HEK293 (cell line): Measurements from ENCODE around the gene MMAB.

Source experiments
- YY1 ChIP-seq: fragments of 450-650 bp; formaldehyde crosslinking; IDR thresholded peaks from 2 replicates; pipeline ENCODE4 v1.5.1; 2018; ENCODE audit warnings: missing biosample characterization, missing genetic modification characterization
- ZBTB21 ChIP-seq: fragments of 450-650 bp; formaldehyde crosslinking; IDR thresholded peaks from 2 replicates; pipeline ENCODE4 v1.5.1; 2017; ENCODE audit warnings: missing biosample characterization, missing genetic modification characterization
- ZBTB8A ChIP-seq: fragments of 450-650 bp; formaldehyde crosslinking; IDR thresholded peaks from 2 replicates; pipeline ENCODE4 v1.5.1; 2016; ENCODE audit warnings: missing biosample characterization, missing genetic modification characterization
- ZNF132 ChIP-seq: fragments of 450-650 bp; formaldehyde crosslinking; IDR thresholded peaks from 2 replicates; pipeline ENCODE4 v1.5.1; 2017; ENCODE audit warnings: missing biosample characterization, missing genetic modification characterization, borderline replicate concordance
- ZNF416 ChIP-seq: fragments of 450-650 bp; formaldehyde crosslinking; IDR thresholded peaks from 2 replicates; pipeline ENCODE4 v1.5.1; 2016; ENCODE audit warnings: missing biosample characterization, missing genetic modification characterization
- TF ChIP-seq, protein P1 (sequence below): fragments of 450-650 bp; formaldehyde crosslinking; IDR thresholded peaks from 2 replicates; pipeline ENCODE4 v1.5.1; 2016; ENCODE audit warnings: missing biosample characterization, missing genetic modification characterization
- TF ChIP-seq, protein P2 (sequence below): fragments of 450-650 bp; formaldehyde crosslinking; IDR thresholded peaks from 2 replicates; pipeline ENCODE4 v1.5.0; 2017; ENCODE audit warnings: missing biosample characterization, missing genetic modification characterization, borderline replicate concordance
- TF ChIP-seq, protein P3 (sequence below): fragments of 450-650 bp; formaldehyde crosslinking; IDR thresholded peaks from 2 replicates; pipeline ENCODE4; 2016; ENCODE audit warnings: missing biosample characterization, missing genetic modification characterization
- TF ChIP-seq, protein P4 (sequence below): IDR thresholded peaks from 2 replicates; pipeline ENCODE4 v1.6.1; 2011; ENCODE audit warnings: mild to moderate bottlenecking, low read depth, low read length, borderline replicate concordance

DNA sequence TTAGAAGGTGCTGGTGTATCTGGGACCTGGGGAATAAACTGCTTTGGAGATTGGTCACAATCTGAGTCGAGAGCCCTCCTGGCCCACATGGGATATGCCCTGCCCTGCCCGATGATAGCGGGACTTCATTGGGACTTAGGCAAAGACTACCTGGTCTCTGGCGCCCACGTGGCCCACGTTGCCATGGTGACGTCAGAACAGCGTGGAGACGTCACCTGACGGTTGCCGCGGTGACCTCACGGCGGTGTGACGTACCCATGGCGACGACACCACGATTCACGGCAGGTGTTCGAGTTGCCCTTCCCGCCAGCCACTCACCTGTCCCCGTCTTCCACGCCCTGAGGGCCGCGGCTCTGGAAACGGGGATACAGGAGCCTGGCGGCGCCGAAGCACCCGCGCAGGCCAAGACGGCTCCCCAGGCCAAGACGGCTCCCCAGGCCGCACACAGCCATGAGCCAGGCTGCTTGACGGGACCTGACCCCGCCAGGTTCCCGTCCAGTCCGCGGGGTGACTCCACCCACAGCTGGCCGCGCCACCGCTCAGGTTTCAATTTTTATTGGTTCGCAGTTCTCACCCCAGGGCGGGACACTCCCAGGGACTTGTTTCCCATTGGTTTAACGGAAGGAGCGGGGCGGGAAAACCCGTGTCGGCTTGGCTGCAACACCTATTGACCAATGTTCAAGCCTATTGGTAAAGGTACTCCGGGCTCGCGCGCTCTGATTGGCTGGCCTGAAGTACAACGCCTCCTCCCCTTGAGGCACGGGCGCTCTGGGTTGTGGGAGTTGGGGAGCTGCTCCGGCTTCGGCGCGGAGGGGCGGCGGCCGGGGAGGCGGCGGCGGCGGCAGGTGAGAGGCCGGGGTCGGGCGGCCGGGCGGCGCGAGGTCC, at the start of gene MMAB, which contains the start of gene MVK:
- TF ChIP-seq YY1 (peak; percentile 89), ZBTB8A (tag by site-specific recombination) (peak; percentile 63), ZBTB21 (peak; percentile 100), ZNF132 (tag by site-specific recombination) (no peak), ZNF416 (tag by site-specific recombination) (no peak)
- TF ChIP-seq, protein P1, sequence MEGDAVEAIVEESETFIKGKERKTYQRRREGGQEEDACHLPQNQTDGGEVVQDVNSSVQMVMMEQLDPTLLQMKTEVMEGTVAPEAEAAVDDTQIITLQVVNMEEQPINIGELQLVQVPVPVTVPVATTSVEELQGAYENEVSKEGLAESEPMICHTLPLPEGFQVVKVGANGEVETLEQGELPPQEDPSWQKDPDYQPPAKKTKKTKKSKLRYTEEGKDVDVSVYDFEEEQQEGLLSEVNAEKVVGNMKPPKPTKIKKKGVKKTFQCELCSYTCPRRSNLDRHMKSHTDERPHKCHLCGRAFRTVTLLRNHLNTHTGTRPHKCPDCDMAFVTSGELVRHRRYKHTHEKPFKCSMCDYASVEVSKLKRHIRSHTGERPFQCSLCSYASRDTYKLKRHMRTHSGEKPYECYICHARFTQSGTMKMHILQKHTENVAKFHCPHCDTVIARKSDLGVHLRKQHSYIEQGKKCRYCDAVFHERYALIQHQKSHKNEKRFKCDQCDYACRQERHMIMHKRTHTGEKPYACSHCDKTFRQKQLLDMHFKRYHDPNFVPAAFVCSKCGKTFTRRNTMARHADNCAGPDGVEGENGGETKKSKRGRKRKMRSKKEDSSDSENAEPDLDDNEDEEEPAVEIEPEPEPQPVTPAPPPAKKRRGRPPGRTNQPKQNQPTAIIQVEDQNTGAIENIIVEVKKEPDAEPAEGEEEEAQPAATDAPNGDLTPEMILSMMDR (tag by site-specific recombination): no peak
- TF ChIP-seq, protein P2, sequence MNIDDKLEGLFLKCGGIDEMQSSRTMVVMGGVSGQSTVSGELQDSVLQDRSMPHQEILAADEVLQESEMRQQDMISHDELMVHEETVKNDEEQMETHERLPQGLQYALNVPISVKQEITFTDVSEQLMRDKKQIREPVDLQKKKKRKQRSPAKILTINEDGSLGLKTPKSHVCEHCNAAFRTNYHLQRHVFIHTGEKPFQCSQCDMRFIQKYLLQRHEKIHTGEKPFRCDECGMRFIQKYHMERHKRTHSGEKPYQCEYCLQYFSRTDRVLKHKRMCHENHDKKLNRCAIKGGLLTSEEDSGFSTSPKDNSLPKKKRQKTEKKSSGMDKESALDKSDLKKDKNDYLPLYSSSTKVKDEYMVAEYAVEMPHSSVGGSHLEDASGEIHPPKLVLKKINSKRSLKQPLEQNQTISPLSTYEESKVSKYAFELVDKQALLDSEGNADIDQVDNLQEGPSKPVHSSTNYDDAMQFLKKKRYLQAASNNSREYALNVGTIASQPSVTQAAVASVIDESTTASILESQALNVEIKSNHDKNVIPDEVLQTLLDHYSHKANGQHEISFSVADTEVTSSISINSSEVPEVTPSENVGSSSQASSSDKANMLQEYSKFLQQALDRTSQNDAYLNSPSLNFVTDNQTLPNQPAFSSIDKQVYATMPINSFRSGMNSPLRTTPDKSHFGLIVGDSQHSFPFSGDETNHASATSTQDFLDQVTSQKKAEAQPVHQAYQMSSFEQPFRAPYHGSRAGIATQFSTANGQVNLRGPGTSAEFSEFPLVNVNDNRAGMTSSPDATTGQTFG (tag by site-specific recombination): no peak; the same call in 1 of the 2 replicates
- TF ChIP-seq, protein P3, sequence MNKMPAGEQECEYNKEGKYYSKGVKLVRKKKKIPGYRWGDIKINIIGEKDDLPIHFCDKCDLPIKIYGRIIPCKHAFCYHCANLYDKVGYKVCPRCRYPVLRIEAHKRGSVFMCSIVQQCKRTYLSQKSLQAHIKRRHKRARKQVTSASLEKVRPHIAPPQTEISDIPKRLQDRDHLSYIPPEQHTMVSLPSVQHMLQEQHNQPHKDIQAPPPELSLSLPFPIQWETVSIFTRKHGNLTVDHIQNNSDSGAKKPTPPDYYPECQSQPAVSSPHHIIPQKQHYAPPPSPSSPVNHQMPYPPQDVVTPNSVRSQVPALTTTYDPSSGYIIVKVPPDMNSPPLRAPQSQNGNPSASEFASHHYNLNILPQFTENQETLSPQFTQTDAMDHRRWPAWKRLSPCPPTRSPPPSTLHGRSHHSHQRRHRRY: no peak
- TF ChIP-seq, protein P4, sequence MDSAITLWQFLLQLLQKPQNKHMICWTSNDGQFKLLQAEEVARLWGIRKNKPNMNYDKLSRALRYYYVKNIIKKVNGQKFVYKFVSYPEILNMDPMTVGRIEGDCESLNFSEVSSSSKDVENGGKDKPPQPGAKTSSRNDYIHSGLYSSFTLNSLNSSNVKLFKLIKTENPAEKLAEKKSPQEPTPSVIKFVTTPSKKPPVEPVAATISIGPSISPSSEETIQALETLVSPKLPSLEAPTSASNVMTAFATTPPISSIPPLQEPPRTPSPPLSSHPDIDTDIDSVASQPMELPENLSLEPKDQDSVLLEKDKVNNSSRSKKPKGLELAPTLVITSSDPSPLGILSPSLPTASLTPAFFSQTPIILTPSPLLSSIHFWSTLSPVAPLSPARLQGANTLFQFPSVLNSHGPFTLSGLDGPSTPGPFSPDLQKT: no peak
